ENCODE results near the gene IP6K3. TPM values are rescaled to one million over a fixed set of nuclear protein-coding genes. Genes with fewer than 3 reads are reported as not detected.

IP6K3 gene
- total and polyA plus RNA-seq, 2 experiments from 2014 or later: 0.14 to 0.16 TPM

DNA sequence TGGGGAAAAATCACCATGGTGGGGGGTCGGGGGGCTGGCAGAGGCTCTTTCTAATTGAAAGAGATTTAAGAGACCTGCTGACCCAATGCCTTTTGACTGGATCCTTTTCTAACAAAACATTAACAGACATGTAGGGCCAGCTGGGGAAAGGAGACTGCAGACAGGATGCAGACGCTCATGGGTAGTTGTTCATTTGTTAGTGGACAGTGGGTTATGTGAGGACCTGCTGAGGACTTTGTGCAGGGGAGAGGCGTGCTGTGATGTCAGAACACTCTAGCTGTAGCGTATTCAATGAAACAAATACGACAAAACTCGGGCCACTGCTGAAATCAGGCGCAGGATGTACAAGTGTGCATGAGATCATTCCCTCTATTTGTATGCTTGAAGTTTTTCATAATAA is 1.2 kb downstream of the IP6K3 start (continued):
- TF ChIP-seq, protein P1, sequence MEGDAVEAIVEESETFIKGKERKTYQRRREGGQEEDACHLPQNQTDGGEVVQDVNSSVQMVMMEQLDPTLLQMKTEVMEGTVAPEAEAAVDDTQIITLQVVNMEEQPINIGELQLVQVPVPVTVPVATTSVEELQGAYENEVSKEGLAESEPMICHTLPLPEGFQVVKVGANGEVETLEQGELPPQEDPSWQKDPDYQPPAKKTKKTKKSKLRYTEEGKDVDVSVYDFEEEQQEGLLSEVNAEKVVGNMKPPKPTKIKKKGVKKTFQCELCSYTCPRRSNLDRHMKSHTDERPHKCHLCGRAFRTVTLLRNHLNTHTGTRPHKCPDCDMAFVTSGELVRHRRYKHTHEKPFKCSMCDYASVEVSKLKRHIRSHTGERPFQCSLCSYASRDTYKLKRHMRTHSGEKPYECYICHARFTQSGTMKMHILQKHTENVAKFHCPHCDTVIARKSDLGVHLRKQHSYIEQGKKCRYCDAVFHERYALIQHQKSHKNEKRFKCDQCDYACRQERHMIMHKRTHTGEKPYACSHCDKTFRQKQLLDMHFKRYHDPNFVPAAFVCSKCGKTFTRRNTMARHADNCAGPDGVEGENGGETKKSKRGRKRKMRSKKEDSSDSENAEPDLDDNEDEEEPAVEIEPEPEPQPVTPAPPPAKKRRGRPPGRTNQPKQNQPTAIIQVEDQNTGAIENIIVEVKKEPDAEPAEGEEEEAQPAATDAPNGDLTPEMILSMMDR (conservative IDR thresholded peaks at IDR 0.05; ENCODE audit: low read depth in 2 of 2): no peak

DNA sequence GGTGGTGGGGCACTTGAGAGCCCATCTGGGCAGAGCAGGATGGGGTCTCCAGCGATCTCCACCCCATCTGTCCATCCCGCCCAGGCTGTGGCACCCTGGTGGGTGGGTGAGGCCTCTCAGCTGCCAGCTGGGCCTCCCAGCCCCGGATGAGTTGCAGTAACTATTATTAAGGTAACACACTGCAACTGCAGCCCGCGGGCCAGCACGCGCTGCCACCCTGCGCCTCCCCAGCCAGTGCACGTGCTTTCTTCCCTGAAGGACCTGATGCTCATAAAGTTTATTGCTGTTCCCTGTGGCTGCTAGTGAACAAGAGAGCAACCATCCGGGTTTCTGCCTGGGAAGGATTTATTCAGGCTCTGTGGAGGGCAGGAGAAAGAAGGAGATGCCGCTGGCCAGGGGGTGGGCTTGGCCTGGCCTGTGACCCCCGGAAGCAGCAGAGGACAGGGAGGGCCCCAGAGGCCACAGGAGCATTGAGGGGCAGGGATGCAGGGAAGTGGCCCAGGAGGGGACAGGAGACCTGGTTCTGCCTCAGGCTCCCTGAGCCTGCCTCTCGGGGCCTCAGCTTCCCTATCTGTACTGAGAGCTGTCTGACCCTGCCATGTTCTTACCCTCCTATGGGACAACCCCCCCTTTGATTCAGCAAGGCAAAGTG is 1.7 kb downstream of the IP6K3 start:
- Histone ChIP-seq H3K79me2 (replicated peaks; ENCODE audit: insufficient read depth) (no peaks in the 10 kb centered on the region), H3F3A (replicated peaks; ENCODE audit: low read depth) (no peaks in the 10 kb centered on the region), H2AFZ (peak overlapping the region; percentile 81), H3K4me2 (no peak overlapping the region), H4K20me1 (replicated peaks; ENCODE audit: insufficient read depth) (no peaks in the 10 kb centered on the region), H3K4me3 (no peak overlapping the region), H3K36me3 (ENCODE audit: insufficient read depth) (no peaks in the 10 kb centered on the region), H3K4me1 (ENCODE audit: insufficient read depth) (peaks cover 20% of the 10 kb centered on the region), H3K27me3 (ENCODE audit: insufficient read depth) (no peaks in the 10 kb centered on the region), H3K27ac (ENCODE audit: low read depth) (no peak overlapping the region), H3K9me2 (ENCODE audit: insufficient read depth) (no peaks in the 10 kb centered on the region)
- DNase-seq (ENCODE audit: low spot score) (no peak), ATAC-seq (peak; percentile 10)
- Mint-ChIP-seq H3K36me3 (ENCODE audit: low read depth) (no peaks in the 10 kb centered on the region), H3K27me3 (ENCODE audit: insufficient read depth, low read depth, poor library complexity) (peaks cover 11% of the 10 kb centered on the region), H3K27ac (peak overlapping the region; percentile 66; the same call in 1 of the 2 replicates), H3K4me1 (peaks cover 43% of the 10 kb centered on the region), H3K4me3 (no peak overlapping the region), H3K9me3 (no peaks in the 10 kb centered on the region)
- TF ChIP-seq, protein P2, sequence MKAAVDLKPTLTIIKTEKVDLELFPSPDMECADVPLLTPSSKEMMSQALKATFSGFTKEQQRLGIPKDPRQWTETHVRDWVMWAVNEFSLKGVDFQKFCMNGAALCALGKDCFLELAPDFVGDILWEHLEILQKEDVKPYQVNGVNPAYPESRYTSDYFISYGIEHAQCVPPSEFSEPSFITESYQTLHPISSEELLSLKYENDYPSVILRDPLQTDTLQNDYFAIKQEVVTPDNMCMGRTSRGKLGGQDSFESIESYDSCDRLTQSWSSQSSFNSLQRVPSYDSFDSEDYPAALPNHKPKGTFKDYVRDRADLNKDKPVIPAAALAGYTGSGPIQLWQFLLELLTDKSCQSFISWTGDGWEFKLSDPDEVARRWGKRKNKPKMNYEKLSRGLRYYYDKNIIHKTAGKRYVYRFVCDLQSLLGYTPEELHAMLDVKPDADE (IDR thresholded peaks at IDR 0.05): no peak
- TF ChIP-seq POLR2AphosphoS5 (IDR thresholded peaks at IDR 0.05; ENCODE audit: low read depth): no peak
- TF ChIP-seq JUNB (IDR thresholded peaks at IDR 0.05; ENCODE audit: unreplicated experiment): no peak
- TF ChIP-seq ZNF331 (CRISPR knock-in tag; IDR thresholded peaks at IDR 0.05; ENCODE audit: low read depth): no peak
- TF ChIP-seq, protein P3, sequence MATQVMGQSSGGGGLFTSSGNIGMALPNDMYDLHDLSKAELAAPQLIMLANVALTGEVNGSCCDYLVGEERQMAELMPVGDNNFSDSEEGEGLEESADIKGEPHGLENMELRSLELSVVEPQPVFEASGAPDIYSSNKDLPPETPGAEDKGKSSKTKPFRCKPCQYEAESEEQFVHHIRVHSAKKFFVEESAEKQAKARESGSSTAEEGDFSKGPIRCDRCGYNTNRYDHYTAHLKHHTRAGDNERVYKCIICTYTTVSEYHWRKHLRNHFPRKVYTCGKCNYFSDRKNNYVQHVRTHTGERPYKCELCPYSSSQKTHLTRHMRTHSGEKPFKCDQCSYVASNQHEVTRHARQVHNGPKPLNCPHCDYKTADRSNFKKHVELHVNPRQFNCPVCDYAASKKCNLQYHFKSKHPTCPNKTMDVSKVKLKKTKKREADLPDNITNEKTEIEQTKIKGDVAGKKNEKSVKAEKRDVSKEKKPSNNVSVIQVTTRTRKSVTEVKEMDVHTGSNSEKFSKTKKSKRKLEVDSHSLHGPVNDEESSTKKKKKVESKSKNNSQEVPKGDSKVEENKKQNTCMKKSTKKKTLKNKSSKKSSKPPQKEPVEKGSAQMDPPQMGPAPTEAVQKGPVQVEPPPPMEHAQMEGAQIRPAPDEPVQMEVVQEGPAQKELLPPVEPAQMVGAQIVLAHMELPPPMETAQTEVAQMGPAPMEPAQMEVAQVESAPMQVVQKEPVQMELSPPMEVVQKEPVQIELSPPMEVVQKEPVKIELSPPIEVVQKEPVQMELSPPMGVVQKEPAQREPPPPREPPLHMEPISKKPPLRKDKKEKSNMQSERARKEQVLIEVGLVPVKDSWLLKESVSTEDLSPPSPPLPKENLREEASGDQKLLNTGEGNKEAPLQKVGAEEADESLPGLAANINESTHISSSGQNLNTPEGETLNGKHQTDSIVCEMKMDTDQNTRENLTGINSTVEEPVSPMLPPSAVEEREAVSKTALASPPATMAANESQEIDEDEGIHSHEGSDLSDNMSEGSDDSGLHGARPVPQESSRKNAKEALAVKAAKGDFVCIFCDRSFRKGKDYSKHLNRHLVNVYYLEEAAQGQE (IDR thresholded peaks at IDR 0.05; ENCODE audit: unreplicated experiment): no peak
- no peak for TF ChIP-seq NANOG (IDR thresholded peaks at IDR 0.05; ENCODE audit: borderline replicate concordance)
- TF ChIP-seq, protein P4, sequence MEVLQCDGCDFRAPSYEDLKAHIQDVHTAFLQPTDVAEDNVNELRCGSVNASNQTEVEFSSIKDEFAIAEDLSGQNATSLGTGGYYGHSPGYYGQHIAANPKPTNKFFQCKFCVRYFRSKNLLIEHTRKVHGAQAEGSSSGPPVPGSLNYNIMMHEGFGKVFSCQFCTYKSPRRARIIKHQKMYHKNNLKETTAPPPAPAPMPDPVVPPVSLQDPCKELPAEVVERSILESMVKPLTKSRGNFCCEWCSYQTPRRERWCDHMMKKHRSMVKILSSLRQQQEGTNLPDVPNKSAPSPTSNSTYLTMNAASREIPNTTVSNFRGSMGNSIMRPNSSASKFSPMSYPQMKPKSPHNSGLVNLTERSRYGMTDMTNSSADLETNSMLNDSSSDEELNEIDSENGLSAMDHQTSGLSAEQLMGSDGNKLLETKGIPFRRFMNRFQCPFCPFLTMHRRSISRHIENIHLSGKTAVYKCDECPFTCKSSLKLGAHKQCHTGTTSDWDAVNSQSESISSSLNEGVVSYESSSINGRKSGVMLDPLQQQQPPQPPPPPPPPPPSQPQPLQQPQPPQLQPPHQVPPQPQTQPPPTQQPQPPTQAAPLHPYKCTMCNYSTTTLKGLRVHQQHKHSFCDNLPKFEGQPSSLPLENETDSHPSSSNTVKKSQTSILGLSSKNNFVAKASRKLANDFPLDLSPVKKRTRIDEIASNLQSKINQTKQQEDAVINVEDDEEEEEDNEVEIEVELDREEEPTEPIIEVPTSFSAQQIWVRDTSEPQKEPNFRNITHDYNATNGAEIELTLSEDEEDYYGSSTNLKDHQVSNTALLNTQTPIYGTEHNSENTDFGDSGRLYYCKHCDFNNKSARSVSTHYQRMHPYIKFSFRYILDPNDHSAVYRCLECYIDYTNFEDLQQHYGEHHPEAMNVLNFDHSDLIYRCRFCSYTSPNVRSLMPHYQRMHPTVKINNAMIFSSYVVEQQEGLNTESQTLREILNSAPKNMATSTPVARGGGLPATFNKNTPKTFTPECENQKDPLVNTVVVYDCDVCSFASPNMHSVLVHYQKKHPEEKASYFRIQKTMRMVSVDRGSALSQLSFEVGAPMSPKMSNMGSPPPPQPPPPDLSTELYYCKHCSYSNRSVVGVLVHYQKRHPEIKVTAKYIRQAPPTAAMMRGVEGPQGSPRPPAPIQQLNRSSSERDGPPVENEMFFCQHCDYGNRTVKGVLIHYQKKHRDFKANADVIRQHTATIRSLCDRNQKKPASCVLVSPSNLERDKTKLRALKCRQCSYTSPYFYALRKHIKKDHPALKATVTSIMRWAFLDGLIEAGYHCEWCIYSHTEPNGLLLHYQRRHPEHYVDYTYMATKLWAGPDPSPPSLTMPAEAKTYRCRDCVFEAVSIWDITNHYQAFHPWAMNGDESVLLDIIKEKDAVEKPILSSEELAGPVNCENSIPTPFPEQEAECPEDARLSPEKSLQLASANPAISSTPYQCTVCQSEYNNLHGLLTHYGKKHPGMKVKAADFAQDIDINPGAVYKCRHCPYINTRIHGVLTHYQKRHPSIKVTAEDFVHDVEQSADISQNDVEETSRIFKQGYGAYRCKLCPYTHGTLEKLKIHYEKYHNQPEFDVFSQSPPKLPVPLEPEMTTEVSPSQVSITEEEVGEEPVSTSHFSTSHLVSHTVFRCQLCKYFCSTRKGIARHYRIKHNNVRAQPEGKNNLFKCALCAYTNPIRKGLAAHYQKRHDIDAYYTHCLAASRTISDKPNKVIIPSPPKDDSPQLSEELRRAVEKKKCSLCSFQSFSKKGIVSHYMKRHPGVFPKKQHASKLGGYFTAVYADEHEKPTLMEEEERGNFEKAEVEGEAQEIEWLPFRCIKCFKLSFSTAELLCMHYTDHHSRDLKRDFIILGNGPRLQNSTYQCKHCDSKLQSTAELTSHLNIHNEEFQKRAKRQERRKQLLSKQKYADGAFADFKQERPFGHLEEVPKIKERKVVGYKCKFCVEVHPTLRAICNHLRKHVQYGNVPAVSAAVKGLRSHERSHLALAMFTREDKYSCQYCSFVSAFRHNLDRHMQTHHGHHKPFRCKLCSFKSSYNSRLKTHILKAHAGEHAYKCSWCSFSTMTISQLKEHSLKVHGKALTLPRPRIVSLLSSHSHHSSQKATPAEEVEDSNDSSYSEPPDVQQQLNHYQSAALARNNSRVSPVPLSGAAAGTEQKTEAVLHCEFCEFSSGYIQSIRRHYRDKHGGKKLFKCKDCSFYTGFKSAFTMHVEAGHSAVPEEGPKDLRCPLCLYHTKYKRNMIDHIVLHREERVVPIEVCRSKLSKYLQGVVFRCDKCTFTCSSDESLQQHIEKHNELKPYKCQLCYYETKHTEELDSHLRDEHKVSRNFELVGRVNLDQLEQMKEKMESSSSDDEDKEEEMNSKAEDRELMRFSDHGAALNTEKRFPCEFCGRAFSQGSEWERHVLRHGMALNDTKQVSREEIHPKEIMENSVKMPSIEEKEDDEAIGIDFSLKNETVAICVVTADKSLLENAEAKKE (CRISPR knock-in tag; IDR thresholded peaks at IDR 0.05): no peak
- TF ChIP-seq ZNF114 (CRISPR knock-in tag; IDR thresholded peaks at IDR 0.05): no peak
- TF ChIP-seq, protein P1 (conservative IDR thresholded peaks at IDR 0.05; ENCODE audit: low read depth in 2 of 2): no peak

Data from GM23338 (cell line).